ENCODE results near the gene RBMS1.

GRCh38 chr2:160440888-160441287 is 52.7 kb downstream of the RBMS1 start:
- TF ChIP-seq CTCF (conservative IDR thresholded peaks at IDR 0.05; ENCODE audit: low read depth, low read length) (no peak), EZH2phosphoT487 (IDR thresholded peaks at IDR 0.05; ENCODE audit: borderline replicate concordance, low read length) (no peak)
